ENCODE measurements around the gene IRF2.

The IRF2 gene

DNA sequence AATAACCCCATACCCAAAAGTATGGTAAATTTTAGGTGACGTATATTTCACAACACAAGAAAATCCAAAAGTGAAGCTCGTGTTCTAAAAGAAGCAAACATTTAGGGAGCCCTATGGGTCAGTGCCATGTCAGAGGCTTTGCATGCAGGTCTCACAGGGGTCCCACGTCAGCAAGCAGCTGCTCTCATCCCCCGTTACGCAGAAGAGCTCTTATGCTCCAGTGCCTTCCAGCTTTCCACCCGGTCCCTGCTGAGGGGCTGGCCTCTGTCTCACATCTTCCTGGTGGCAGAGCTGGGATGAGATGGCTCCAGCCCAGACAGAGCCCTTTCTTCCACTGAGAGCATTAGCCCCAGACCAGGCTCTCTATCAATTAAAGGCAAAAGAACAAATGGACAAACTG lies 82.0 kb downstream of the IRF2 start:
- TF ChIP-seq, protein P1, sequence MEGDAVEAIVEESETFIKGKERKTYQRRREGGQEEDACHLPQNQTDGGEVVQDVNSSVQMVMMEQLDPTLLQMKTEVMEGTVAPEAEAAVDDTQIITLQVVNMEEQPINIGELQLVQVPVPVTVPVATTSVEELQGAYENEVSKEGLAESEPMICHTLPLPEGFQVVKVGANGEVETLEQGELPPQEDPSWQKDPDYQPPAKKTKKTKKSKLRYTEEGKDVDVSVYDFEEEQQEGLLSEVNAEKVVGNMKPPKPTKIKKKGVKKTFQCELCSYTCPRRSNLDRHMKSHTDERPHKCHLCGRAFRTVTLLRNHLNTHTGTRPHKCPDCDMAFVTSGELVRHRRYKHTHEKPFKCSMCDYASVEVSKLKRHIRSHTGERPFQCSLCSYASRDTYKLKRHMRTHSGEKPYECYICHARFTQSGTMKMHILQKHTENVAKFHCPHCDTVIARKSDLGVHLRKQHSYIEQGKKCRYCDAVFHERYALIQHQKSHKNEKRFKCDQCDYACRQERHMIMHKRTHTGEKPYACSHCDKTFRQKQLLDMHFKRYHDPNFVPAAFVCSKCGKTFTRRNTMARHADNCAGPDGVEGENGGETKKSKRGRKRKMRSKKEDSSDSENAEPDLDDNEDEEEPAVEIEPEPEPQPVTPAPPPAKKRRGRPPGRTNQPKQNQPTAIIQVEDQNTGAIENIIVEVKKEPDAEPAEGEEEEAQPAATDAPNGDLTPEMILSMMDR (IDR thresholded peaks at IDR 0.05; ENCODE audit: borderline replicate concordance, control extremely low read depth, extremely low read depth, insufficient read depth, missing control alignments), result no peak
- in situ Hi-C loops (cut with MboI; ENCODE audit: low sequenced_read_pairs, unreplicated experiment), result no loop called here
- no peak for DNase-seq (ENCODE audit: low spot score)

DNA sequence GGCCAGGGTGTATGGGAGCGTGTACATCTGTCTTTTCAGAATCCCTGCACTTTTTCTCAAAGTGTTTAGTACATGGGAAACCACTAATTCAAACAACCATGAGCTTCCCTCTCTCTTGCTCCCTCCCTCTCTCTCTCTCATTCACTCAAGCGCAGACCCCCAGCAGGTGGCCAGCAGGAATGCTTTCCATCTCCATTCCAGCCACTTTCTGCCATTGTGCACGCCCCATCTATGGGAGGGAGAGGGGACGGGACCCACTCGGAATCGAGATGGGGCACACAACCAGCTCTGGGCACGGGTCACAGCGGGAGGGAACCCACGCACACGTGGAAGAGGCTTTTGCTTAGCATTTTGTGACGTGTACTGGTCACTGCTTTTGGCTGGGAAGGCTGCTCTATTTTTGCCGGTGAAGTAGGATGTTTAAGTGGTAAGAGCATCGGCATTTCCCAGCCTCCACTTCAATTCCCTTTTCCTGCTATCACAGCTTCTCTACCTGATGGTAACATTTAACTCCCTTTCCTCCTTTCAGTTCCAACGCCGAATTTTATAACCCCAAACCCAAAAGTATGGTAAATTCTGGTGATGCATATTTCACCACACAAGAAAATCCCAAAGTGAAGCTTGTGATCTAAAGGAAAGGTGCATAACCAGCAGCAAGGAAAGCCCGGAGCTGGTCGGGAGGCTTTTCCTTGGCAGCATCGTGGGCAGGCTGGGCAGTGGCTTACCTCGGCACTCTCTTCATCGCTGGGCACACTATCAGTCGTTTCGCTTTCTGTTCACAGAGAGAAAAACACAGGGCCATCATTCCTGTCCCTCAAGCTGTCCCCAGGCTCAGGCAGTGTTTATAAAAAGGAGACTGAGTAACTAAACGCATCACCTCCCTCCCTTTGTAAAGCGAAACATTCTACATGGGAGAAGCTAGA lies 84.1 kb downstream of the IRF2 start:
- no peak for DNase-seq (ENCODE audit: low spot score)
- TF ChIP-seq, protein P1 (IDR thresholded peaks at IDR 0.05; ENCODE audit: borderline replicate concordance, control extremely low read depth, extremely low read depth, insufficient read depth, missing control alignments), result no peak
- in situ Hi-C loops (cut with MboI; ENCODE audit: low sequenced_read_pairs, unreplicated experiment), result no loop called here

DNA sequence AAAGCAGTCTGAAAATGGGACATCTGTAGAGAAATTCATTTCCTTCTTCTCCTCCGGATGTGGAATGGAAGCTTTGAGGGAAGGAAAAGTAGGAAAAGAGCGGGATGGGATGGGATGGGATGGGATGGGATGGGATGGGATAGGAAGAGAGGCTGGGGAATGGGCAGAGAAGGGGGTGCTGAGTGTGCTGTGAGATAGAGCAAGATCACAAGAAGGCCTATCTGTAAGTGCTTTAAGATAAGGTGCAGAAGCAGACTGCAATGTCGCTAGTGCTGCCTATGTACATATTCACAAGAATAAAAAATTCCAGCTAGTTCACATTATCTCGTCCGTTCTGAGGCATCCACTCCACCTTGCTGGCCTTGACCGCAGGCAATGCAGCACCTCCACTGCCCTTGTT lies 86.2 kb downstream of the IRF2 start:
- TF ChIP-seq, protein P1 (IDR thresholded peaks at IDR 0.05; ENCODE audit: borderline replicate concordance, control extremely low read depth, extremely low read depth, insufficient read depth, missing control alignments), result no peak
- DNase-seq (ENCODE audit: low spot score), result no peak

DNA sequence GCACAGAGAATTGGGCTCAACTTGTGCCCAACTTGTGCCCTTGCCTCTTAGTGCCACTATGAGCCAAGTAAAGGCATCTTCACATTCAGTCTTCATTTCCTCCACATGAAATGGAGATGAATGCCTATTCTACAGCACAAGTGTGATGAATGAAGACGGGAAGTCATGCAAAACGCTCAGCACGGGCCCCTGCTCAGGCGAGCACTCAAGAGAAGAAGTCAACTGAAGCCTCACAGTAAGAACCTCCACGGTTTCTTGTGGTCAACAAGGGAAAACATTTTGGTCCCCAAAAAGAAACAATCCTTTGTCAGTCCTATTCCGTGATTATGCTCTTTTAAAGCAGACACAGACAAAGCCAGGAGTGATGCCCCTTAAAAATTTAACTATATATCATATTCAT lies 87.0 kb downstream of the IRF2 start:
- peak; percentile 52 for DNase-seq (ENCODE audit: low spot score)
- in situ Hi-C loops (cut with MboI; ENCODE audit: low sequenced_read_pairs, unreplicated experiment), result no loop called here
- TF ChIP-seq, protein P1 (IDR thresholded peaks at IDR 0.05; ENCODE audit: borderline replicate concordance, control extremely low read depth, extremely low read depth, insufficient read depth, missing control alignments), result no peak

More for the DNA sequence above, 86.2 kb downstream of the IRF2 start:
- in situ Hi-C loops (cut with MboI; ENCODE audit: low sequenced_read_pairs, unreplicated experiment), result no loop called here

DNA sequence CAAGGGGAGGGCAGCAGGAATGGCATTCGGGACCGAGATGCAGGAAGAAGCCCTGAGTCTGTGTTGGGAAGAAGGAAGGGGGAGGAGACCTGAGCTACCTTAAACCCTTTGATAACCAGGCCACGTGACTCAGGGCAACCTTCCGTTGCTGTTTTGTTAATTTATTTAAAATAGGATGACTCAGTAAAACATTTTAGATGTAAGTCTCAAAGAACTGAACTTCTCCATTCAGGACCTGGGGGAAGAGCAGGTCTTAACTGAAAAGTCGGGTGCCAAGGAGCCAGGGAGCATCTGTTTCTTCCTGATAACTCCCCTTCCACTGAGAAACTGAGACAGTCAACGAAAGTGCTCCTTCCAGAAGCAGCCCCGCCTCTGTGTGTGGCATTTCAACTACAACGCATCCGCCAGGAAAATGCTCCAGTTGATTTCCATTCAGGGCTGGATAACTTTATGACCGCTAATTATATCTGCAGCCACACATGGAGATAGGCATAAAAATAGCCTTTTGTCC lies 88.0 kb downstream of the IRF2 start:
- no peak for DNase-seq (ENCODE audit: low spot score)
- in situ Hi-C loops (cut with MboI; ENCODE audit: low sequenced_read_pairs, unreplicated experiment), result no loop called here
- TF ChIP-seq, protein P1 (IDR thresholded peaks at IDR 0.05; ENCODE audit: borderline replicate concordance, control extremely low read depth, extremely low read depth, insufficient read depth, missing control alignments), result no peak

DNA sequence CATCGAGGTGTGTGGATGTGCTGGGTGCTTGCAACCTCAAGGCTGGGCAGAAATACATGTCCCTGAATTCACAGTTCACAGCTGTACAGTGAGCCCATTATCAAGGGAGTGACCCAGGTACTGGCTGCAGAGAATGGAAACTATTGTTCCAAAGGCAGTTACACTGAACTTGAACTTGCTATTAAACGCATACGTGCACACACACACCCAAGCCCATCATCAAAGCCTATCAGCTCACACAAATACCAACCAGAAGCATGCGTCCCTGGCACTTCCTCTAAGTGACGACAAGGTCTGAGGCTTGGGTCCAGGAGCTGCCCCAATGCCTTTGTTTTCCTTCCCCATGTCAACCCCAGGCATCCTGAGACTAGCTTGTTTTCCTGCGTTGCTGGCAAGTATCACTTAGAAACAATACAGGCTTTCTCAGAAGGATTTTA lies 88.6 kb downstream of the IRF2 start:
- TF ChIP-seq, protein P1 (IDR thresholded peaks at IDR 0.05; ENCODE audit: borderline replicate concordance, control extremely low read depth, extremely low read depth, insufficient read depth, missing control alignments), result no peak
- DNase-seq (ENCODE audit: low spot score), result no peak
- in situ Hi-C loops (cut with MboI; ENCODE audit: low sequenced_read_pairs, unreplicated experiment), result no loop called here

Measured in GM13976 (cell line).